HG03175 (cell line): ENCODE measurements around the gene SCNM1.

Experiments
- ATAC-seq: cut with Tn5 transposase; IDR thresholded peaks from one replicate; pipeline ENCODE4 v1.9.1; 2021; ENCODE audit warnings: mild to moderate bottlenecking, moderate library complexity; ENCODE audit not compliant: unreplicated experiment

SCNM1 gene, protein sequence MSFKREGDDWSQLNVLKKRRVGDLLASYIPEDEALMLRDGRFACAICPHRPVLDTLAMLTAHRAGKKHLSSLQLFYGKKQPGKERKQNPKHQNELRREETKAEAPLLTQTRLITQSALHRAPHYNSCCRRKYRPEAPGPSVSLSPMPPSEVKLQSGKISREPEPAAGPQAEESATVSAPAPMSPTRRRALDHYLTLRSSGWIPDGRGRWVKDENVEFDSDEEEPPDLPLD

DNA sequence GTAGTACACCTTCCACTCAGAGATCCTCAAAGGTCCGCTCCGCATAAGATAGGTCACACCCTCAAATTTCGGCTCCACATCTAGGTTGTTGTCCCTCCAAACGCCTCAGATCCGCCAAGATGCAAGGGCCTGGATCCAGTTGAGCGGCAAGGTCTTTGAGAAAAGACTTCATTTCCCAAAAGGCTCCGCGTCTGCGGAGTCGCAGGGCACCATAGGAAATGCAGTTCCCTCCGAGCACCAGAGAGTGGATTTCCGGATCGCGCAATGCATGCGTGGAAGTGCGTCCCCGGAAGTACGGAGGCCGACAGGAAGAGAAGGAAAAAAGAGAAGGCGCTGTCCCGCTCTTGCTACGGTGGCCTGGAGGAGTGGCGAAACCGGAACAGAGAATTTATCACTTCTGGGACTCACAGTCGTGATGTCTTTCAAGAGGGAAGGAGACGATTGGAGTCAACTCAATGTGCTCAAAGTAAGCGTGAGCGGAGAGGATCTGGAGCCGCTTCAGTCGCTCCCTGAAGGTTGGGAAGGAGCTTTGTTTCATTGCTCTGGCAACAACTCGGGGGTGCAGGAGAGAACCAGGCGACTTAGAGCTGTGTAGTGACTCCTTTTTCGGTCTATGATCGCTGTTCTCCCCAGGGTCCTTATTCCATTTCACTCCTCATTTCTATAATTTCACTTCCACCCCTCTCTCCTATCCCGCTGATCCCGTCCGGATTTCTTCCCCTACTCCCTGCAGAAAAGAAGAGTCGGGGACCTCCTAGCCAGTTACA lies at the start of gene SCNM1, which contains the start of gene LYSMD1:
Gene SCNM1, plus strand, starts transcription at position 407 of the 767 bp plus-strand sequence. Its CDS starts 9 bp downstream, at position 416.
Gene LYSMD1, minus strand, starts transcription at position 165 of the 767 bp plus-strand sequence. CDS start 644 bp downstream, outside the sequence.
- ATAC-seq = peak; percentile 92

DNA sequence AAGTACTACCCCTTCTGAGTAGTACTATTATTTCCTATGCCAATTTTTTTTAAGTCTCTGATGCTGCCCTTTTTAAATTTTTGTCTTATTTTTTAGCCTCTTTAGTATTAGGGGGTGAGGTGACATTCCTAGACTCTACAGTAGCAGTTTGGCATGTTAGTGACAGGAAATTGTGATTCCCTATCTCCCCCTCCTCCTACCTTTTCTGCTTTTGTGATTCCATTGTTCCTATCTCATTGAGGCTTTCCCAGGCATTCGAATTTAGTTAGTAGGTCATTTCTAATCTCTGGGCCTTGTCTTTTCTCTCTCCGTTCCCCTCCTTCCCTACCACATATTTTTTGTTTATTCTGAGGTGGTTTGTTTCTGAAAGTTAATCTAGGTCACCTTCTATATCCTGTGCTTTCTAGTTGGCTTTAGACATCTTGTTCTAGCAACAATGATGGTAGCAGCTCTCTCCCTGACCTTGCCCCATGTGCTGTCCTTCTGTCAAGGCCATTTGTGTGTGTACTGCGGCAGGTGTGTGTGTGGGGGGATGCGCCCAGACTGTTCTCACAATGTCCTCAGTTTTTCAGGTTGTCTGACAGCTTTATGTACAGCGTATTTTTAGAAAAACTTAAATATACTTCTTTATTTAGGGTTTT lies 41.1 kb upstream of the SCNM1 start:
- no peak for ATAC-seq

DNA sequence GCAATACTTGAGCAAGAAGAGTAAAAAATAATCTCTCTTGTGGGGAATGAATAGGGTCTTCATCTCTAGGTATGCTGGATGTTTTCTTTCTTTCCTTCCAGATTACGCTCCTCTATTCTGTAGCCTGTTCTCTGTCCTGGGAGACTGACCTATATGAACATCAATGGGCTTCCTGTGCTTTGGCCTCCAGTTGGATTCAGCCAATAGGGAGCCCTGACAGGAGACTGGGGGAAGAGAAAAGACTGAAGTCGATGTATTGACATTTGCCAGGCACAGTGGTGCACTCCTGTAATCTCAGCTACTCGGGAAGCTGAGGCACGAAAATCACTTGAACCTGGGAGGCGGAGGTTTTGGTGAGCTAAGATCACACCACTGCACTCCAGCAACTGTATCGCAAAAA lies 37.1 kb upstream of the SCNM1 start:
- ATAC-seq = no peak

DNA sequence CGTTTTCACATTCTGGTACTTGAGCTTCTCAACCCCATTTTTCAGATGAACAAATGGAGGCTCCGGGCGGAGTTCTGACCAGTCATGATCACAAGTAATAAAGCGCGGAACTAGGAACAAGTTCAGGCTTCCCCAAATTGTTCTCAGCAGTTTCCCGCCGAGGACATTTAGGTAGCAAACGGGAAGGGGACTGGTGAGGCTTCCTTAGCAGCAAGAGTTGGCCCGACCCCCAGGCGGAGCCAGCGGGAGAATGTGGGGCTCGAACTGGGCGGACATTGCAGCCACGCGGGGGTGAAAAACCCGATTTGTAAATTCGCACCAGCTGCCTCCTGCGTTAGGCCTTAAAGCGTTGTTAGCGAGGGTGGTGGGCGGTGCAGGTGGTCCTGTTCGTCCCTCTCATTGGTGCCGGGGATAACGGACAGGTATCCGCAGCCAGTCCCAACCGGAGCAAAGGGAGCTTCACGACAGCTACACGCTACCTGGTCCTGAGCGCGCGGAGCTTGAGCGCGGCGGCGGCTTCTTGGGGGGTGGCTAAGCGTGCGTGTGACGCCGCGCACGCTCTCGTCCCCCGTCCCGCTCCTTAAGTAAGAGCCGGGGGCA lies 34.9 kb upstream of the SCNM1 start:
- ATAC-seq = peak; percentile 89

GRCh38 chr1:151131701-151132334 lies 34.1 kb upstream of the SCNM1 start:
- ATAC-seq = no peak

DNA sequence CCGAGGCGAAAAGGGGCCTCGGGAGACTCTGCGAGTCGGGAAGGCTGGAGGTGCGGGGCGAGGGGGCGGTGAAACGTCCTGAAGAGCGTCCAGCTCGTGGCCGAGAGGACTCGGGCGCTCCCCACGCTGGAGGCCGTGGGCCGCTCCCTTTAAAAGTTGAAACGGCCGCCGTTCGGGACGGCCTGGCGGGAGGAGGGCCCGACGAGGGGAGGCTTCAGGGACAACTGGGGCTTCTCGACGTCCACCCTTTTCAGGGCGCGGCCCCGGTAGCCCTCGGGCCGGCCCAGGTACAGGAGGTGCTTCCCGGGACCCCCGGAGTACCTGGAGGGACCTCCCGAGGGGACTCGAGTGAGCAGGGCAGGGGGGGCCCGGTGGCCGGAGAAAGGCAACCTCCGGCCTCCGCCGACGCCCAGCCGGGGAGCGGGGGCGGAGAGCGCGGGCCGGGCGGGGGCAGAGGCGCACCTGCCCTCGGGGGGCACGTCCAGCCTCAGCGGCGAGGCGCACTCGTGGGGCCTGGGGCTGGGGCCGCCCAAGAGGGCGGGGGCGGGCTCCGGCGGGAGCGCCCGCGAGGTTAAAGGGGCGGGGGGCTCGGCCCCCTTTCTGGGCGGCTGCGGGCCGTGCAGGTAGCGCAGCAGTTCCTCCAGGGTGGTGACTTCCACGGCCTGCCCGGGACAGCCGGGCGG lies 33.5 kb upstream of the SCNM1 start:
- ATAC-seq = no peak

DNA sequence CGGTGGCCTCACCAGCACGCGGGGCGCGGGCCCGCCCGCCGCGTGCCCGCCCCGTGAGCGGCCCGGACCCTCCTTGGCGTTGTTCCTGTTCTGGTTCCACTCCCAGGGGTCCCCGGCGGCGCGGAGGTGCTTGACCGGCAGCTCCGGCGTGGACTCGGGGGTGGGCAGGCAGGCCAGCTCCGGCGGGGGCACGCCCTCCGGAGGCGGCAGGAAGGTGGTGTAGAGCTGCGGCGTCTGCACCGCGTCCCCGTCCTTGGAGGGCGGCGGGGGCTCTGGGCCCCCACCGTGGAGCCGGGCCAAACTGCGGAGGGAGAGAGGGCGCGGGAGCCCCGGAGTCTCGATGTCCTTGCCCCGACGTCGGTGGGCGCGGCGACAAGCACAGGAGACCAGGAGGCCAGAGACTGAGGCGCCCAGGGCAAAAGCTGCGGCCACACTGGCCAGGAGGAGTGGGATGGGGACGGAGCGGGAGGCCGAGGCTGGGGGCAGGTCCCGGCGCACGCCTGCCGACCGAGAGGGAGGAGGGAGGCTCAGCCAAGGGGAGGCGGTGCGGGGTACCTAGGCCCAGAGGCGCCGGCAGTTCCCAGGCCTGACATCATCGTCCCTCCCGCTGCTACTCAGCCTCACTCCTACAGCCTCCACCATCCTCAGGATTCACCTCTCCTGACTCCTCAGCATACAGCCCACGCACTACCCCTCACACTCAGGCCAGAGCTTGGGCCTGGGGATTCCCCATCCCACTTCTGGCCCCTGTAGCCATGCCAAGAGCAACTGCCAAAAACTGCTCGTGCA lies 32.7 kb upstream of the SCNM1 start:
- no peak for ATAC-seq

GRCh38 chr1:151134396-151134795 lies 31.5 kb upstream of the SCNM1 start:
- ATAC-seq = no peak

- no peak for ATAC-seq
Observed at GRCh38 chr1:151134991-151135390, 31.0 kb upstream of the SCNM1 start.

- no peak for ATAC-seq
Observed at GRCh38 chr1:151135433-151136385, 30.2 kb upstream of the SCNM1 start.

- ATAC-seq = no peak
Observed at GRCh38 chr1:151137789-151138188, 28.2 kb upstream of the SCNM1 start.

GRCh38 chr1:151142411-151143056 lies 23.4 kb upstream of the SCNM1 start:
- ATAC-seq = no peak

DNA sequence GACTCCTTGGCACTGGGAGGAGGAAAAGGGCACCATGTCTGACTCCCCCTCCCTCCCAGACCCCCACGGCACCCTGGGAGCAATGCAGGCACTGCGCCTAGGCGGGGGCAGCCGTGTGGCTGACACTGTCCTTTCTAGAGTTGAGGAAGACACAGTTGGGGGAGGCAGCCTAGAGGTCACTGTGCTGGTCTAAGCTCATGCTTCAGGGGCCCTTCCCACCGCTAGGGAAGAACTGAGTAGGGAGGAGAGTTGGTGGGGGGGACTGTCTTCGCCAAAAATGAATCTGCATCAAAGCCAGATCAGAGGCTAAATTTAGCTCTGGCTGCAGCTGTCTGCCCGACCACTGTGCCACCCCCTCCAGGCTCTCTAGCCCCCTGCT lies 22.9 kb upstream of the SCNM1 start:
- no peak for ATAC-seq

GRCh38 chr1:151143986-151144385 lies 22.0 kb upstream of the SCNM1 start:
- no peak for ATAC-seq

- ATAC-seq = no peak
Observed at GRCh38 chr1:151144474-151145303, 21.3 kb upstream of the SCNM1 start.

DNA sequence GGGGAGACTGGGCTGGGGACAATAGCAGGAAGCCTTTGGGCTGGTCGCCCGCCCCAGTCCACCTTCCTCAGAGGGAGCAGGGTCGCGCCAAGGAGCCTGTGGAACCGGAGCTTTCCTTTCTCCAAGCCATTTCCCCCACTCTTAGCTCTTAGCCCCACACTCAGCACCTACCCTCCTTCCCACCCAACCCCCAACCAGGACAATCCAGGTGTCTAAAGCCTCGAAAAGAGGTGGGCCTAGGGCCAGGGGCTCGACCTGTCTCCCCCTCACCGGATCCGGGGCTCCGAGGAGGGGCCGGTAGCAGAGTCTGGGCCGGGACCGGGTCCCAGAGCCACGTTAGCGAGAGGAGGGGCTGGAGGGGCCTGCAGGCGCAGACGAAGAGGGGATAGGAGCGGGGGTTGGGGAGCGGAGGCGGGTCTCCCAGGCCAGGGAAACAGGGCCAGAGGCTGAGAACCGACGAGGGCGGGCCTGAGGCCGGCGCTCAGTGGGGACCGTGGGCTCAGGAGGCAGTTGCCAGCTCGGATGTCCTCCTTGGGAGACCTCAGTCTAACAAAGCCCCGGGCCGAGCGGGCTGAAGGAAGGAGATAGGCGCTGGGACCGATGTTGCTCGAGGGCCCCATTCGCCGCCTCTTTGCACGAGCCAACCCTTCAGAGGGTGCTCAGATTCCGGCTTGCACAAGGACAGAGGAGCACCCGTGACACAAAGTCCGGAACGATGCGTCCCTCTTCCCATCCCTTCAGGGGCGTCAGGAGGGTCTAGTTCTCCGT lies 20.5 kb upstream of the SCNM1 start:
- no peak for ATAC-seq

DNA sequence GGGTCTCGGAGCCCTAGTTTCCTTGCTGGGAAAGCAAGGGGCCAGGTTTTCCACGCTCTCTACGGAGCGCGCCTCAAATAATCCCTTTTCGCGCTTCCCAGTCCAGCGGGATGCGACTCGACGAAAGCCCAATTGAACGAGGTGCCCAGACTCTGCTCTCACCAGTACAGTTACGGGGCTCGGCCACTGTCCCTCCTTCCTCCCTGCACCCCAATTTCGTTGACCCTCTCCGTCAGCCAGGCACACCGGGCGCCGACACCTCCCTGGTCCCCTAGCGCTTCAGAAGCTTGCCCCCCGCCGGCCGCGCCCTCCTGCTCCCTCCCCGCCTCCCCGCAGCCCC lies 19.9 kb upstream of the SCNM1 start:
- peak; percentile 7 for ATAC-seq
